Endothelial cell of umbilical vein (primary cell): ENCODE measurements around the gene ZC3H6. TPM values are rescaled to one million over a fixed set of nuclear protein-coding genes. Genes with fewer than 3 reads are reported as not detected.

Experiments used
- BruUV-seq: library from RNA; stranded (reverse); fragments of 400-500 nt; replicated peaks from 2 replicates; lab custom pipeline; 2021; lab: Mats Ljungman, UMichigan
- CTCF ChIA-PET: fragments of 300-600, 350-600 bp; sonication (Branson Sonifier 250); formaldehyde crosslinking; loops from one replicate; lab custom pipeline; 2021; ENCODE audit warnings: antibody characterized with exemption, inconsistent platforms; lab: Charles Lee
- POLR2A ChIA-PET: fragments of 300-600, 350-600 bp; sonication (Branson Sonifier 250); formaldehyde crosslinking; loops from one replicate; lab custom pipeline; 2021; ENCODE audit warnings: antibody characterized with exemption, inconsistent platforms; lab: Charles Lee
- DNase-seq: peaks from one replicate; pipeline ENCODE4 v3.0.0-alpha.2; 2011; ENCODE audit warnings: low read depth, low spot score
- FAIRE-seq: peaks from 2 replicates; lab custom pipeline; 2011; peaks lifted over from hg19 to GRCh38; lab: Jason Lieb, UNC
- H2AFZ ChIP-seq: 2 replicates; pipeline ENCODE4 v1.6.0; 2012; ENCODE audit warnings: low read depth, low read length, control low read depth, inconsistent platforms
- H3K27ac ChIP-seq: 2 replicates; pipeline ENCODE4 v1.5.1; 2011; ENCODE audit warnings: low read depth, mild to moderate bottlenecking, control low read depth, low read length, moderate library complexity; ENCODE audit not compliant: insufficient read depth
- H3K27me3 ChIP-seq, 2 experiments: 2 replicates each; pipeline versions ENCODE4 v1.6.0 to v1.6.1; 2011; ENCODE audit warnings: low read length in 2 of 2, mixed read lengths in 1 of 2; ENCODE audit not compliant: control insufficient read depth in 2 of 2, insufficient read depth in 2 of 2
- H3K36me3 ChIP-seq, 2 experiments: 2 replicates in 1 of 2; 3 replicates in 1 of 2; pipeline ENCODE4 v1.5.1; 2011; ENCODE audit warnings: low read length in 2 of 2, mild to moderate bottlenecking in 1 of 2, moderate library complexity in 1 of 2; ENCODE audit not compliant: control insufficient read depth in 2 of 2, insufficient read depth in 2 of 2; ENCODE audit errors: extremely low read depth in 1 of 2
- H3K4me1 ChIP-seq: 3 replicates; pipeline ENCODE4 v1.5.1; 2011; ENCODE audit warnings: mild to moderate bottlenecking, low read length; ENCODE audit not compliant: control insufficient read depth, insufficient read depth; ENCODE audit errors: extremely low read depth
- H3K4me2 ChIP-seq: 2 replicates; pipeline ENCODE4 v1.6.1; 2011; ENCODE audit warnings: low read length, control low read depth, mixed read lengths; ENCODE audit not compliant: insufficient read depth
- H3K4me3 ChIP-seq, 3 experiments: fragments of 200-600 bp in 1 of 3; sonication (generic), shearing (Covaris generic) in 1 of 3; replicated peaks in 1 of 3; 2 replicates each; pipeline ENCODE4 v1.5.1; 2011 to 2016; ENCODE audit warnings: control low read depth in 3 of 3, low read length in 3 of 3, mild to moderate bottlenecking in 2 of 3, inconsistent platforms in 1 of 3, low read depth in 1 of 3, moderate library complexity in 1 of 3; ENCODE audit not compliant: insufficient read depth in 1 of 3
- H3K79me2 ChIP-seq: 2 replicates; pipeline ENCODE4 v1.6.0; 2012; ENCODE audit warnings: low read length, inconsistent platforms; ENCODE audit not compliant: control insufficient read depth, insufficient read depth
- H3K9ac ChIP-seq: replicated peaks from 2 replicates; pipeline ENCODE3; 2011; ENCODE audit warnings: low read length, control low read depth; ENCODE audit not compliant: insufficient read depth; ENCODE audit errors: extremely low read depth
- H3K9me1 ChIP-seq: replicated peaks from 3 replicates; pipeline ENCODE4 v1.6.0; 2011; ENCODE audit warnings: mild to moderate bottlenecking, low read length; ENCODE audit not compliant: control insufficient read depth, insufficient read depth; ENCODE audit errors: extremely low read depth
- H3K9me3 ChIP-seq: replicated peaks from 2 replicates; pipeline ENCODE4 v1.5.1; 2012; ENCODE audit warnings: low read length, inconsistent platforms; ENCODE audit not compliant: control insufficient read depth, insufficient read depth
- H4K20me1 ChIP-seq: replicated peaks from 2 replicates; pipeline ENCODE3; 2011; ENCODE audit warnings: mild to moderate bottlenecking, low read length; ENCODE audit not compliant: control insufficient read depth, insufficient read depth; ENCODE audit errors: extremely low read depth
- EZH2 ChIP-seq: IDR thresholded peaks from 2 replicates; pipeline ENCODE4 v1.6.1; 2012; ENCODE audit warnings: borderline replicate concordance, low read depth, mild to moderate bottlenecking, moderate library complexity, low read length, inconsistent platforms; ENCODE audit not compliant: severe bottlenecking
- FOS ChIP-seq: IDR thresholded peaks from 2 replicates; pipeline ENCODE4 v1.6.1; 2011; ENCODE audit warnings: mild to moderate bottlenecking, low read length, moderate library complexity, borderline replicate concordance; ENCODE audit not compliant: insufficient read depth
- GATA2 ChIP-seq: IDR thresholded peaks from 2 replicates; pipeline ENCODE4 v1.7.0; 2011; ENCODE audit warnings: low read depth, mild to moderate bottlenecking, moderate library complexity, mixed read lengths, low read length; ENCODE audit not compliant: insufficient read length, insufficient read depth
- JUN ChIP-seq: IDR thresholded peaks from 2 replicates; pipeline ENCODE4 v1.6.1; 2011; ENCODE audit warnings: borderline replicate concordance, low read depth; ENCODE audit not compliant: insufficient read length, insufficient read depth
- MYC ChIP-seq: IDR thresholded peaks from one replicate; pipeline ENCODE4 v1.6.1; 2011; ENCODE audit warnings: mild to moderate bottlenecking, low read depth, low read length
- POLR2A ChIP-seq: IDR thresholded peaks from 2 replicates; pipeline ENCODE4 v1.6.1; 2012; ENCODE audit warnings: low read depth, mild to moderate bottlenecking, control low read depth, low read length
- POLR2AphosphoS5 ChIP-seq: IDR thresholded peaks from 2 replicates; pipeline ENCODE4 v1.6.1; 2012; ENCODE audit warnings: low read depth, mild to moderate bottlenecking, control low read depth, low read length, moderate library complexity; ENCODE audit not compliant: insufficient read depth
- dilution Hi-C: fragments of 300-500 bp; cut with MboI; formaldehyde crosslinking; loops from one replicate; pipeline ENCODE4 v1.15.0; 2019; ENCODE audit warnings: low sequenced_read_pairs; ENCODE audit not compliant: extremely low pct_ligation_motif_present
- intact Hi-C: fragments of 100-400 bp; cut with micrococcal nuclease; formaldehyde crosslinking; loops from one replicate; pipeline ENCODE4 v1.10.0; 2022
- polyA plus RNA-seq, 4 experiments: library from polyadenylated mRNA; depleted of rRNA in 3 of 4; stranded (reverse) in 3 of 4; unstranded in 1 of 4; fragments of >200 nt; gene quantifications; 2 replicates each; pipeline versions ENCODE4 v1.2.1 to v1.2.3, GENCODE V29; 2011 to 2012; ENCODE audit warnings: missing spikeins in 1 of 4
- total RNA-seq: library from RNA; stranded (reverse); gene quantifications from 2 replicates; pipeline ENCODE4 v1.2.3, GENCODE V29; 2021
- TF ChIP-seq, protein P1 (sequence below), 2 donors: IDR thresholded peaks; 1 replicate in 1 of 2; 2 replicates in 1 of 2; pipeline ENCODE4 v1.5.1; 2011; ENCODE audit warnings: low read length in 2 of 2, mild to moderate bottlenecking in 2 of 2, moderate library complexity in 2 of 2, control low read depth in 1 of 2, inconsistent platforms in 1 of 2, low read depth in 1 of 2; ENCODE audit not compliant: insufficient read depth in 1 of 2; ENCODE audit errors: extremely low read depth in 1 of 2
- TF ChIP-seq, protein P2 (sequence below): IDR thresholded peaks from 2 replicates; pipeline ENCODE4 v1.6.1; 2011; ENCODE audit not compliant: insufficient read depth, insufficient read length

ZC3H6 gene
- total and polyA plus RNA-seq, 2 donors (not counting 3 experiments of a cell fraction or from before 2014, with no cell fraction given): 0.46 to 3.0 TPM

DNA sequence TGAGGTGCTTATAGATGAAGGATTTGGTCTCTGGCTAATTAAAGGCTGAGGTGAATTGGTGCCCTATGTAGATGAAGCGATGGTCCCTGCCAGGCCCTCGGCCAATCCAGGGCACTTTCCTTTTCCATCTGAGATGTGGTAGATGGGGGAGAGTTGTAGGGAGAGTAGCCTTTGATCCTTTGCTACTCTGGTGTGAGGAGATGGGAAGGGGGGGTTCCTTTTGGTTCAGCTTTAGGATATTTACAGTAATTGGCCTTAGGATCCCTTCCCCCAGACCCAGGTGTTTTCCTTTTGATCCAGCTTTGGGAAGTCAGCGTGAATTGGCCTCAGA lies 15.1 kb upstream of the ZC3H6 start:
- H2AFZ ChIP-seq: peak overlapping the region; percentile 21
- no peak overlapping the region for H3K4me3 ChIP-seq
- H3K27ac ChIP-seq: no peak overlapping the region
- intact Hi-C loops (no loop called here), dilution Hi-C loops (no loop called here)
- H4K20me1 ChIP-seq: no peaks in the 10 kb centered on the region
- ChIA-PET CTCF (interaction anchor here (1.2 to 2.9 kb wide), 7 partner anchors 18 to 241 kb away, joined by 3 to 26 read pairs (median 8); partner anchors contain the start of gene RGPD8), POLR2A (no interaction called here)
- TF ChIP-seq, protein P1, sequence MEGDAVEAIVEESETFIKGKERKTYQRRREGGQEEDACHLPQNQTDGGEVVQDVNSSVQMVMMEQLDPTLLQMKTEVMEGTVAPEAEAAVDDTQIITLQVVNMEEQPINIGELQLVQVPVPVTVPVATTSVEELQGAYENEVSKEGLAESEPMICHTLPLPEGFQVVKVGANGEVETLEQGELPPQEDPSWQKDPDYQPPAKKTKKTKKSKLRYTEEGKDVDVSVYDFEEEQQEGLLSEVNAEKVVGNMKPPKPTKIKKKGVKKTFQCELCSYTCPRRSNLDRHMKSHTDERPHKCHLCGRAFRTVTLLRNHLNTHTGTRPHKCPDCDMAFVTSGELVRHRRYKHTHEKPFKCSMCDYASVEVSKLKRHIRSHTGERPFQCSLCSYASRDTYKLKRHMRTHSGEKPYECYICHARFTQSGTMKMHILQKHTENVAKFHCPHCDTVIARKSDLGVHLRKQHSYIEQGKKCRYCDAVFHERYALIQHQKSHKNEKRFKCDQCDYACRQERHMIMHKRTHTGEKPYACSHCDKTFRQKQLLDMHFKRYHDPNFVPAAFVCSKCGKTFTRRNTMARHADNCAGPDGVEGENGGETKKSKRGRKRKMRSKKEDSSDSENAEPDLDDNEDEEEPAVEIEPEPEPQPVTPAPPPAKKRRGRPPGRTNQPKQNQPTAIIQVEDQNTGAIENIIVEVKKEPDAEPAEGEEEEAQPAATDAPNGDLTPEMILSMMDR (IDR thresholded peaks at IDR 0.05; ENCODE audit: extremely low read depth in 1 of 2, insufficient read depth in 1 of 2, low read depth in 1 of 2, low read length in 2 of 2): no peak
- no peak for TF ChIP-seq EZH2
- TF ChIP-seq GATA2: no peak
- TF ChIP-seq MYC: no peak
- TF ChIP-seq FOS: no peak
- no peak for TF ChIP-seq POLR2AphosphoS5
- TF ChIP-seq POLR2A: no peak
- TF ChIP-seq, protein P2, sequence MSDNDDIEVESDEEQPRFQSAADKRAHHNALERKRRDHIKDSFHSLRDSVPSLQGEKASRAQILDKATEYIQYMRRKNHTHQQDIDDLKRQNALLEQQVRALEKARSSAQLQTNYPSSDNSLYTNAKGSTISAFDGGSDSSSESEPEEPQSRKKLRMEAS: no peak
- TF ChIP-seq JUN: no peak
- H3K9ac ChIP-seq: no peak overlapping the region
- no peaks in the 10 kb centered on the region for H3K9me1 ChIP-seq
- peaks cover 7% of the 10 kb centered on the region for H3K4me1 ChIP-seq
- FAIRE-seq (no peak), DNase-seq (no peak)
- BruUV-seq: no TSS peak
- no peaks in the 10 kb centered on the region for H3K9me3 ChIP-seq
- H3K27me3 ChIP-seq: no peaks in the 10 kb centered on the region
- no peaks in the 10 kb centered on the region for H3K79me2 ChIP-seq
- H3K36me3 ChIP-seq: no peaks in the 10 kb centered on the region
- H3K4me2 ChIP-seq: no peak overlapping the region
